ENCODE measurements around the gene CD53. TPM values are rescaled to one million over a fixed set of nuclear protein-coding genes. Genes with fewer than 3 reads are reported as not detected.

CD53 gene, protein sequence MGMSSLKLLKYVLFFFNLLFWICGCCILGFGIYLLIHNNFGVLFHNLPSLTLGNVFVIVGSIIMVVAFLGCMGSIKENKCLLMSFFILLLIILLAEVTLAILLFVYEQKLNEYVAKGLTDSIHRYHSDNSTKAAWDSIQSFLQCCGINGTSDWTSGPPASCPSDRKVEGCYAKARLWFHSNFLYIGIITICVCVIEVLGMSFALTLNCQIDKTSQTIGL
- 10 to 100 TPM; 25.1 to 30.4 TPM for total RNA-seq
- 10 to 100 TPM; 10.7 to 18.4 TPM for polyA plus RNA-seq

DNA sequence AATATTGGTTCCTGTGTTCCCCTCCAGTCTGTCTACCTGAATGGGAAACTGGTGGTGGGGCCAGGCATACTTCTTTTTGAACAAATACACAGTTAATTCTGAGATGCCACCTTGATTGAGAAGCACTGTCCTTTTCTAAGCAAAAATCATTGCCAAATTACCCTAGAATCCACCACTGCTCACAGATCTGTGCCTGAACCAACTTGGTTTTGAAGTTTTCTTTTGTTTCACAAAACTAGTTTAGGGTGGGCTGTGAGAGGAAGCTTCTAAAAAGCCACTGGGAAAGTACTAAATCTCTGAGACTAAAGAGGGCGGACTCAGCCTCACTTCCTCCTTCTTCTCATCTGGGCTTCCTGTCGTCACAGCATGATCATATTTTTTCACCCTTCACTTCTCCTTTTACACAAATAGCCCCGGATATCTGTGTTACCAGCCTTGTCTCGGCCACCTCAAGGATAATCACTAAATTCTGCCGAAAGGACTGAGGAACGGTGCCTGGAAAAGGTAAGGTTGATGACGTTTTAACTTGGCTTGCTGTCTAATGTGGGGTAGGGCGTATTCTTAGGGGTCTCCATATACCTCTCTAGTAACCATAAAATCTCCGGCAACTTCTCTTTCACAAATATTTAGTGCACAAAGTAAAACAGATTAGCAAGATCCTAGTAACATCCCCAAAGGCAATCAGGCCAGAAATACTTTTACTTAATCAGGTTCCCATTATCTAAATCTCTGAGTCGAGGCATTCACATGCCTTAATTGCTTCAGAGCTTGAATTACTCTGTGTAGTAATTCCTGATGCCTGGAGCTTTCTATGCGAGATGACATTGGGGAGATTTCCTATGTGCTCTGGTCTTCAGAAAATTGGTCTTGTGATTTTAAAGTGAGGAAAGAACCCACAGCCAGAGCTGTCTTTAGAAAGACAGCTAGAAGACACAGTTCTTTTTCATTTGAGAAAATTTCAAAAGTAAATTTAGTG, at the start of gene CD53:
CD53 (plus strand) TSS at position 404 of the 976 bp plus-strand sequence. CDS start 18,261 bp downstream, outside the sequence.
- Histone ChIP-seq H3K9ac (ENCODE audit: low read depth in 1 of 2, low read length in 2 of 2) (peak within 1 kb of the TSS; percentile 22 to 61), H3K4me1 (ENCODE audit: control insufficient read depth in 4 of 4, insufficient read depth in 4 of 4, low read length in 3 of 4) (no peaks in the 10 kb centered on the region), H3K36me3 (ENCODE audit: control insufficient read depth in 4 of 4, insufficient read depth in 3 of 4, low read depth in 1 of 4, low read length in 3 of 4) (no peaks in the 10 kb centered on the region), H3K9me3 (ENCODE audit: control insufficient read depth in 4 of 4, low read length in 3 of 4) (peaks cover 0 to 2% (median 0%) of the 10 kb centered on the region in 4 donors), H3K4me3 (ENCODE audit: low read depth in 1 of 3, low read length in 3 of 3) (peak within 1 kb of the TSS in 2 of 3 donors; percentile 28 to 38), H3K27me3 (ENCODE audit: control insufficient read depth in 4 of 4, insufficient read depth in 4 of 4, low read length in 3 of 4) (no peaks in the 10 kb centered on the region), H3K27ac (ENCODE audit: low read depth in 1 of 2, low read length in 2 of 2) (peak within 1 kb of the TSS; percentile 66 to 67)
- TF ChIP-seq FOXA2 (IDR thresholded peaks at IDR 0.05): no peak
- TF ChIP-seq REST (IDR thresholded peaks at IDR 0.05): no peak
- TF ChIP-seq ZBTB33 (IDR thresholded peaks at IDR 0.05): no peak
- TF ChIP-seq JUND (IDR thresholded peaks at IDR 0.05): no peak
- TF ChIP-seq RXRA (IDR thresholded peaks at IDR 0.05): no peak
- TF ChIP-seq RAD21 (IDR thresholded peaks at IDR 0.05): no peak
- TF ChIP-seq YY1 (IDR thresholded peaks at IDR 0.05): no peak
- TF ChIP-seq FOXA1 (IDR thresholded peaks at IDR 0.05): no peak
- TF ChIP-seq HNF4A (conservative IDR thresholded peaks at IDR 0.05): no peak
- TF ChIP-seq, protein P1, sequence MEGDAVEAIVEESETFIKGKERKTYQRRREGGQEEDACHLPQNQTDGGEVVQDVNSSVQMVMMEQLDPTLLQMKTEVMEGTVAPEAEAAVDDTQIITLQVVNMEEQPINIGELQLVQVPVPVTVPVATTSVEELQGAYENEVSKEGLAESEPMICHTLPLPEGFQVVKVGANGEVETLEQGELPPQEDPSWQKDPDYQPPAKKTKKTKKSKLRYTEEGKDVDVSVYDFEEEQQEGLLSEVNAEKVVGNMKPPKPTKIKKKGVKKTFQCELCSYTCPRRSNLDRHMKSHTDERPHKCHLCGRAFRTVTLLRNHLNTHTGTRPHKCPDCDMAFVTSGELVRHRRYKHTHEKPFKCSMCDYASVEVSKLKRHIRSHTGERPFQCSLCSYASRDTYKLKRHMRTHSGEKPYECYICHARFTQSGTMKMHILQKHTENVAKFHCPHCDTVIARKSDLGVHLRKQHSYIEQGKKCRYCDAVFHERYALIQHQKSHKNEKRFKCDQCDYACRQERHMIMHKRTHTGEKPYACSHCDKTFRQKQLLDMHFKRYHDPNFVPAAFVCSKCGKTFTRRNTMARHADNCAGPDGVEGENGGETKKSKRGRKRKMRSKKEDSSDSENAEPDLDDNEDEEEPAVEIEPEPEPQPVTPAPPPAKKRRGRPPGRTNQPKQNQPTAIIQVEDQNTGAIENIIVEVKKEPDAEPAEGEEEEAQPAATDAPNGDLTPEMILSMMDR (IDR thresholded peaks at IDR 0.05; ENCODE audit: low read depth, low read length, missing input control): no peak
- TF ChIP-seq HNF4G (IDR thresholded peaks at IDR 0.05): no peak
- WGBS: 56% methylated on average over 11 of the region's 11 CpGs
- no peak for DNase-seq (ENCODE audit: low spot score)

DNA sequence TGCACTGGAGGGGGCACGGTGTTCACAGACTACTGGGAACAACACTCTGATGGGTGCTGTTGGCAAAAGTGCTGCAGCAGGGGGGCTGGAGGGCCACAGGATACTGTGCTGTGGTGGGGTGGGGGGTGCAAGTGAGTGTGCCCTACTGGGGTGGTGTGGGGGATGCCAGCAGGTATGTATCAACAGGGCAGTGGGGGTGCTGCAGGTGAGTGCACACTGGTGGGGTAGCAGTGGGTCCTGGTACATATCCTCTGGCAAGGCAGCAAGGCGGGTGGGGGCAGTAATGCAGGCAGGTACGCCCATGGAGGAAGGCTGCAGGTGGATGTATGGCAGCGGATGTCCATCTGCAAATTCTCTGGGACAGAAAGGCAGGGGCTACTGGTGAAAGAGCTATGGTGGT, 48.8 kb upstream of the CD53 start:
- no peaks in the 10 kb centered on the region for H3K4me1 ChIP-seq (ENCODE audit: control insufficient read depth in 4 of 4, insufficient read depth in 4 of 4, low read length in 3 of 4)
- H3K36me3 ChIP-seq (ENCODE audit: control insufficient read depth in 4 of 4, insufficient read depth in 3 of 4, low read depth in 1 of 4, low read length in 3 of 4): no peaks in the 10 kb centered on the region
- H3K27ac ChIP-seq (ENCODE audit: low read depth in 1 of 2, low read length in 2 of 2): no peak overlapping the region
- H3K9ac ChIP-seq (ENCODE audit: low read depth in 1 of 2, low read length in 2 of 2): no peak overlapping the region
- H3K27me3 ChIP-seq (ENCODE audit: control insufficient read depth in 4 of 4, insufficient read depth in 4 of 4, low read length in 3 of 4): peaks cover 0 to 9% (median 0%) of the 10 kb centered on the region in 4 donors
- WGBS: 67% methylated on average over 4 of the region's 4 CpGs
- no peak overlapping the region for H3K4me3 ChIP-seq (ENCODE audit: low read depth in 1 of 3, low read length in 3 of 3)
- no peaks in the 10 kb centered on the region for H3K9me3 ChIP-seq (ENCODE audit: control insufficient read depth in 4 of 4, low read length in 3 of 4)
- DNase-seq (ENCODE audit: low spot score): no peak
- no peak for TF ChIP-seq TAF1 (conservative IDR thresholded peaks at IDR 0.05)
- no peak for TF ChIP-seq SP1 (IDR thresholded peaks at IDR 0.05)
- TF ChIP-seq NR2F2 (IDR thresholded peaks at IDR 0.05): no peak
- no peak for TF ChIP-seq ZBTB33 (IDR thresholded peaks at IDR 0.05)
- no peak for TF ChIP-seq FOXA2 (IDR thresholded peaks at IDR 0.05)
- no peak for TF ChIP-seq HNF4G (IDR thresholded peaks at IDR 0.05)
- no peak for TF ChIP-seq JUND (IDR thresholded peaks at IDR 0.05)
- no peak for TF ChIP-seq GABPA (IDR thresholded peaks at IDR 0.05 in 1 of 2, conservative IDR thresholded peaks at IDR 0.05 in 1 of 2)
- TF ChIP-seq RXRA (IDR thresholded peaks at IDR 0.05): no peak
- no peak for TF ChIP-seq ATF3 (IDR thresholded peaks at IDR 0.05)
- TF ChIP-seq MAX (IDR thresholded peaks at IDR 0.05): no peak
- TF ChIP-seq, protein P1 (IDR thresholded peaks at IDR 0.05; ENCODE audit: low read depth, low read length, missing input control): no peak
